ENCODE results near the gene TRIM63. TPM values are rescaled to one million over a fixed set of nuclear protein-coding genes. Genes with fewer than 3 reads are reported as not detected.

Gene TRIM63
- polyA plus RNA-seq (2011; rRNA removed) (not detected in 2 replicates), polyA plus RNA-seq (2017; fragmentation: RNase III; extraction: RNeasy Plus Mini Kit Qiagen cat#74134 plus additional on column Dnase treatment) (not detected in 3 replicates), polyA minus RNA-seq (2011; rRNA and poly(A)+ RNA removed) (not detected in 2 replicates)
- polyA plus RNA-seq (2012; cell fraction: cytosol; rRNA removed) = not detected in 2 replicates
- not detected in 2 replicates for polyA plus RNA-seq (2012; cell fraction: nucleus; rRNA removed)

GRCh38 chr1:26067432-26067911, at the start of gene TRIM63:
TRIM63 (minus strand) TSS chr1:26067630; CDS start chr1:26067494, 136 bp downstream.
- POLR2A ChIA-PET = no interaction called here
- Histone ChIP-seq H3K4me1 (no peaks in the 10 kb centered on the region), H3K4me3 (no peak within 1 kb of the TSS), H3K9me3 (no peaks in the 10 kb centered on the region), H3K4me2 (no peak within 1 kb of the TSS), H3K27ac (no peak within 1 kb of the TSS)
- CTCF ChIA-PET = interaction anchor here (1.1 to 1.3 kb wide), 3 partner anchors 16 to 345 kb away, joined by 3 read pairs; no protein-coding TSS in a partner anchor
- no peak for TF ChIP-seq BCL3 (IDR thresholded peaks at IDR 0.05)
- TF ChIP-seq POLR2A (IDR thresholded peaks at IDR 0.05; ENCODE audit: low read length) = no peak
- no peak for TF ChIP-seq RNF2 (IDR thresholded peaks at IDR 0.05; ENCODE audit: borderline replicate concordance, low read depth)
- TF ChIP-seq JUN (IDR thresholded peaks at IDR 0.05) = no peak
- TF ChIP-seq CBX2 (IDR thresholded peaks at IDR 0.05; ENCODE audit: borderline replicate concordance, low read depth) = no peak
- TF ChIP-seq CEBPB (IDR thresholded peaks at IDR 0.05) = no peak
- TF ChIP-seq E2F6 (IDR thresholded peaks at IDR 0.05; ENCODE audit: borderline replicate concordance, low read depth) = no peak
- no peak for TF ChIP-seq NPAS2 (CRISPR knock-in tag; IDR thresholded peaks at IDR 0.05; ENCODE audit: borderline replicate concordance)
- TF ChIP-seq PHF8 (IDR thresholded peaks at IDR 0.05; ENCODE audit: borderline replicate concordance, low read depth) = no peak
- no peak for TF ChIP-seq ESRRA (IDR thresholded peaks at IDR 0.05; ENCODE audit: borderline replicate concordance, low read length)
- TF ChIP-seq EP300 (IDR thresholded peaks at IDR 0.05) = no peak
- FAIRE-seq (no peak), DNase-seq (ENCODE audit: low read depth in 1 of 2, low spot score in 1 of 2) (no peak), ATAC-seq (no peak)
- WGBS (ENCODE audit: missing lambda C conversion rate) = 66% methylated on average over 5 of the region's 9 CpGs

GRCh38 chr1:26114165-26114927, 46.9 kb upstream of the TRIM63 start:
- H3K4me3 ChIP-seq = no peak overlapping the region
- ATAC-seq = no peak
- ChIA-PET CTCF (interaction anchor here (1.2 to 3.2 kb wide), 3 partner anchors 10 to 78 kb away, joined by 3 to 21 read pairs (median 4); no protein-coding TSS in a partner anchor), POLR2A (no interaction called here)
- H3K27ac ChIP-seq = no peak overlapping the region
- peaks cover 6% of the 10 kb centered on the region for H3K4me1 ChIP-seq
- TF ChIP-seq HEYL (CRISPR knock-in tag; IDR thresholded peaks at IDR 0.05) = no peak
- no peak for TF ChIP-seq JUN (IDR thresholded peaks at IDR 0.05)
- TF ChIP-seq JUNB (IDR thresholded peaks at IDR 0.05) = no peak
- TF ChIP-seq HES2 (IDR thresholded peaks at IDR 0.05) = no peak
- TF ChIP-seq TFCP2L1 (CRISPR knock-in tag; IDR thresholded peaks at IDR 0.05) = no peak
- TF ChIP-seq MYC (IDR thresholded peaks at IDR 0.05; ENCODE audit: borderline replicate concordance, low read length) = no peak
- no peak for TF ChIP-seq PBX3 (IDR thresholded peaks at IDR 0.05)
- TF ChIP-seq BHLHE40 (IDR thresholded peaks at IDR 0.05; ENCODE audit: low read depth, low read length) = no peak
- no peak for TF ChIP-seq MAX (IDR thresholded peaks at IDR 0.05)
- no peak for TF ChIP-seq SREBF2 (IDR thresholded peaks at IDR 0.05)
- TF ChIP-seq KDM5A (IDR thresholded peaks at IDR 0.05) = no peak
- no peak for DNase-seq (ENCODE audit: low read depth in 1 of 2, low spot score in 1 of 2)
- H3K4me2 ChIP-seq = no peak overlapping the region
- FAIRE-seq = no peak
- 88% methylated on average over 12 of the region's 12 CpGs for WGBS (ENCODE audit: missing lambda C conversion rate)
- no peaks in the 10 kb centered on the region for H3K9me3 ChIP-seq
